IMR-90 (cell line): ENCODE results near the gene PCYT2. TPM values are rescaled to one million over a fixed set of nuclear protein-coding genes. Genes with fewer than 3 reads are reported as not detected.

Experiments
- ATAC-seq: fragments of 200-7000 bp; cut with Tn5 transposase; 2 replicates; pipeline ENCODE4 v1.9.1; 2020; ENCODE audit warnings: low read depth, mild to moderate bottlenecking, moderate library complexity
- BruUV-seq: library from RNA; stranded (reverse); fragments of 400-500 nt; replicated peaks from 2 replicates; lab custom pipeline; 2021; lab: Mats Ljungman, UMichigan
- CTCF ChIA-PET: fragments of 300-600 bp; formaldehyde crosslinking; extraction: SDS; loops from one replicate; lab custom pipeline; 2021; ENCODE audit warnings: antibody characterized with exemption; lab: Yijun Ruan, JAX
- POLR2A ChIA-PET: fragments of 300-600 bp; sonication (Branson Sonifier 250); formaldehyde crosslinking; loops from one replicate; lab custom pipeline; 2022; ENCODE audit warnings: antibody characterized with exemption; ENCODE audit not compliant: unreplicated experiment; lab: Charles Lee
- DNase-seq: peaks from one replicate; pipeline ENCODE4 v3.0.0; 2013
- H2AFZ ChIP-seq: replicated peaks from 2 replicates; pipeline ENCODE3; 2013; ENCODE audit warnings: low read length, mild to moderate bottlenecking; ENCODE audit not compliant: poor library complexity
- H2AK5ac ChIP-seq: 2 replicates; pipeline ENCODE4 v1.6.1; 2013; ENCODE audit warnings: low read depth, low read length, inconsistent platforms
- H2AK9ac ChIP-seq: replicated peaks from 2 replicates; pipeline ENCODE3; 2013; ENCODE audit warnings: mild to moderate bottlenecking, low read depth, low read length, moderate library complexity; ENCODE audit not compliant: poor library complexity
- H2BK120ac ChIP-seq: 2 replicates; pipeline ENCODE4 v1.6.1; 2013; ENCODE audit warnings: low read depth, low read length, inconsistent platforms
- H2BK15ac ChIP-seq: 3 replicates; pipeline ENCODE4 v1.6.1; 2013; ENCODE audit warnings: low read depth, low read length, inconsistent platforms
- H2BK20ac ChIP-seq: 2 replicates; pipeline ENCODE4 v1.6.1; 2013; ENCODE audit warnings: low read depth, mild to moderate bottlenecking, inconsistent platforms, low read length, moderate library complexity
- H2BK5ac ChIP-seq: 2 replicates; pipeline ENCODE4 v1.6.1; 2013; ENCODE audit warnings: mild to moderate bottlenecking, low read depth, low read length, inconsistent platforms; ENCODE audit not compliant: poor library complexity, severe bottlenecking
- H3K14ac ChIP-seq: replicated peaks from 2 replicates; pipeline ENCODE4 v1.6.1; 2013; ENCODE audit warnings: low read depth, low read length, inconsistent platforms
- H3K18ac ChIP-seq: 2 replicates; pipeline ENCODE4 v1.6.1; 2013; ENCODE audit warnings: low read depth, low read length, control low read depth
- H3K23ac ChIP-seq: 2 replicates; pipeline ENCODE4 v1.6.1; 2013; ENCODE audit warnings: low read depth, low read length, inconsistent platforms
- H3K27ac ChIP-seq: 2 replicates; pipeline ENCODE4 v1.5.1; 2013; ENCODE audit warnings: mild to moderate bottlenecking, control low read depth, low read length; ENCODE audit not compliant: insufficient read depth
- H3K27me3 ChIP-seq: 2 replicates; pipeline ENCODE4 v1.6.1; 2013; ENCODE audit warnings: low read length; ENCODE audit not compliant: control insufficient read depth, insufficient read depth
- H3K36me3 ChIP-seq: 2 replicates; pipeline ENCODE4 v1.6.1; 2013; ENCODE audit warnings: low read length, mixed read lengths; ENCODE audit not compliant: control insufficient read depth, insufficient read depth
- H3K4ac ChIP-seq: 2 replicates; pipeline ENCODE4 v1.6.1; 2013; ENCODE audit warnings: low read depth, low read length, inconsistent platforms
- H3K4me1 ChIP-seq: 2 replicates; pipeline ENCODE4 v1.6.1; 2013; ENCODE audit warnings: low read length, mixed read lengths; ENCODE audit not compliant: control insufficient read depth, insufficient read depth
- H3K4me2 ChIP-seq: 2 replicates; pipeline ENCODE4 v1.6.1; 2013; ENCODE audit warnings: low read depth, mild to moderate bottlenecking, control low read depth, low read length, moderate library complexity
- H3K4me3 ChIP-seq: 2 replicates; pipeline ENCODE4 v1.5.1; 2013; ENCODE audit warnings: low read depth, mild to moderate bottlenecking, control low read depth, low read length, moderate library complexity; ENCODE audit not compliant: insufficient read depth
- H3K56ac ChIP-seq: 2 replicates; pipeline ENCODE4 v1.6.1; 2013; ENCODE audit warnings: low read length, inconsistent platforms; ENCODE audit not compliant: insufficient read depth; ENCODE audit errors: extremely low read depth
- H3K79me1 ChIP-seq, 2 experiments: 2 replicates each; pipeline ENCODE4 v1.6.1; 2013; ENCODE audit warnings: low read length in 2 of 2, inconsistent platforms in 1 of 2, low read depth in 1 of 2
- H3K9ac ChIP-seq: 2 replicates; pipeline ENCODE4 v1.6.1; 2013; ENCODE audit warnings: low read depth, low read length, control low read depth
- H3K9me1 ChIP-seq: 2 replicates; pipeline ENCODE4 v1.6.1; 2013; ENCODE audit warnings: low read length, inconsistent platforms; ENCODE audit not compliant: insufficient read depth
- H3K9me3 ChIP-seq: 2 replicates; pipeline ENCODE4 v1.6.1; 2013; ENCODE audit warnings: low read length; ENCODE audit not compliant: control insufficient read depth, insufficient read depth
- H4K20me1 ChIP-seq: 2 replicates; pipeline ENCODE4 v1.6.1; 2013; ENCODE audit warnings: low read length, inconsistent platforms; ENCODE audit not compliant: insufficient read depth
- H4K5ac ChIP-seq: 2 replicates; pipeline ENCODE4 v1.6.1; 2013; ENCODE audit warnings: mild to moderate bottlenecking, low read depth, low read length, control low read depth
- H4K8ac ChIP-seq, 2 experiments: 2 replicates each; pipeline ENCODE4 v1.6.1; 2013; ENCODE audit warnings: low read depth in 2 of 2, low read length in 2 of 2, control low read depth in 1 of 2, inconsistent platforms in 1 of 2
- H4K91ac ChIP-seq: 2 replicates; pipeline ENCODE4 v1.6.1; 2013; ENCODE audit warnings: low read depth, low read length, inconsistent platforms; ENCODE audit not compliant: insufficient read depth
- CEBPB ChIP-seq: IDR thresholded peaks from 2 replicates; pipeline ENCODE4 v1.6.1; 2012; ENCODE audit warnings: low read depth, low read length, improper control_type of control experiment
- FOS ChIP-seq: fragments of 150-350 bp; IDR thresholded peaks from 2 replicates; pipeline ENCODE4 v1.6.1; 2016; ENCODE audit warnings: low read depth, low read length
- MXI1 ChIP-seq: IDR thresholded peaks from 2 replicates; pipeline ENCODE4 v1.6.1; 2012; ENCODE audit warnings: low read depth, mild to moderate bottlenecking, low read length, moderate library complexity, borderline replicate concordance
- POLR2A ChIP-seq: IDR thresholded peaks from 2 replicates; pipeline ENCODE4 v1.6.1; 2012; ENCODE audit warnings: mild to moderate bottlenecking, low read depth, low read length
- RAD21 ChIP-seq: IDR thresholded peaks from 2 replicates; pipeline ENCODE4 v1.6.1; 2012; ENCODE audit warnings: low read length, improper control_type of control experiment
- RCOR1 ChIP-seq: IDR thresholded peaks from 2 replicates; pipeline ENCODE4 v1.6.1; 2012; ENCODE audit warnings: mild to moderate bottlenecking, low read length, improper control_type of control experiment; ENCODE audit not compliant: insufficient replicate concordance
- RFX5 ChIP-seq: IDR thresholded peaks from 2 replicates; pipeline ENCODE4 v1.8.0; 2012; ENCODE audit warnings: low read depth, mild to moderate bottlenecking, low read length, moderate library complexity
- WGBS, 2 experiments: methylation state at CpG; one replicate each; pipeline versions ENCODE4 v1.1.5 to v1.1.7; 2013; ENCODE audit warnings: missing lambda C conversion rate in 2 of 2; ENCODE audit not compliant: insufficient read length in 1 of 2; ENCODE audit errors: extremely low coverage in 2 of 2; 5-methylcytosine and 5-hydroxymethylcytosine counted together
- dilution Hi-C: fragments of 300-500 bp; cut with HindIII; formaldehyde crosslinking; loops from one replicate; pipeline ENCODE4 v1.14.3; 2018; ENCODE audit warnings: low sequenced_read_pairs; ENCODE audit not compliant: unreplicated experiment
- in situ Hi-C: fragments of 300-500 bp; cut with MboI; formaldehyde crosslinking; loops from 3 replicates; pipeline ENCODE4 v1.14.3; 2019; ENCODE audit warnings: low sequenced_read_pairs, inconsistent platforms, mixed read lengths
- intact Hi-C: fragments of 100-400 bp; cut with micrococcal nuclease; formaldehyde crosslinking; loops from 2 replicates; pipeline ENCODE4 v1.10.0; 2022
- polyA plus RNA-seq, 3 experiments: library from polyadenylated mRNA; depleted of rRNA; stranded (reverse); fragments of >200 nt; gene quantifications; 2 replicates each; pipeline ENCODE4 v1.2.3, GENCODE V29; 2012; ENCODE audit warnings: low replicate concordance in 1 of 3
- total RNA-seq: library from RNA; depleted of rRNA; stranded (reverse); fragments of >200 nt; gene quantifications from 2 replicates; pipeline ENCODE4 v1.2.3, GENCODE V29; 2012
- TF ChIP-seq, protein P1 (sequence below): fragments of 150-350 bp; IDR thresholded peaks from 2 replicates; pipeline ENCODE4 v1.6.1; 2016; ENCODE audit warnings: low read depth, mild to moderate bottlenecking, low read length, moderate library complexity, borderline replicate concordance

PCYT2 gene
- total and polyA plus RNA-seq, 2 of the 4 experiments (the other 2 are of a cell fraction): 37.3 to 38.5 TPM

DNA sequence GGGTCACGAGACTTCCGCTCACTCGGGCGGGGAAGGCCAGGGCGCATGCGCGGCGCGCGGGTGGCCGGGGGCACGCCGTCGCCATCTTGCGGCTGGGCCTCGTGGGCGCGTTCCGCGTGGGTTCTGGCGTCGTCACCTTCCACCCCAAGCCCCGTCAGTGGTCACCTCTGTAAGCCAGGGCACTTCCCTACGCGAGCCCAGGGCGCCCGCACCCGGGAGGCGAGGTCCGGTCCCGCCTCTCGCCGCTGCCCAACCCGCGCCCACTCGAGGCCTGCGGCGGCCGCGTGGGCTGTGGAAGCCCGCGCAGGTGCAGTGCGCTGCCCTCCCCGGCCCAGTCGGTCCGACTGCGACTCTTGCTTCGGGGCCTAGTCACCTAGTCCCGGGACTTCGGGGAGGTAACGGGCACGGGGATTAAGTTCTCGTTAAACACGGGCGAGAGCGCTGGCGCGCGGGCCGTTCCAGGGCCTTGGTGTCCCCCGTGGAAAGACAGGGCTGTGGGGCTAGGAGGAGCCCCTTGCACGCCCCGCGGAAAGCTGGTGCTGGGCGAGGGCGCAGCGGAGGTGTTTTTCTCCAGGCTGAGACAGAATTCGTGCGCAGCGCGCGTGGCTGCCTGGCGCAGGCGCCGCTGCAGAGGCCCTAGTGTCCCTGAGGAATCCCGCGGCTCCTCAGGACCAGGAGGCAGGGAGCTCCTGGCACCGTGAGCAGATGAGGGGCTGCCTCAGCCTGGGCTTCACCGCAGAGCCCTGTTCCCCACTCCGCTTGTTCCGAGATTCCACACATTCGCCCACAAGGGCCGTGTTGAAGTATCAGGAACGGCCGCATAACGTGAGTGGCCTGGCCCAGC lies 39.6 kb downstream of the PCYT2 start (continued):
- TF ChIP-seq MXI1: peak; percentile 88; the same call in 1 of the 2 replicates

DNA sequence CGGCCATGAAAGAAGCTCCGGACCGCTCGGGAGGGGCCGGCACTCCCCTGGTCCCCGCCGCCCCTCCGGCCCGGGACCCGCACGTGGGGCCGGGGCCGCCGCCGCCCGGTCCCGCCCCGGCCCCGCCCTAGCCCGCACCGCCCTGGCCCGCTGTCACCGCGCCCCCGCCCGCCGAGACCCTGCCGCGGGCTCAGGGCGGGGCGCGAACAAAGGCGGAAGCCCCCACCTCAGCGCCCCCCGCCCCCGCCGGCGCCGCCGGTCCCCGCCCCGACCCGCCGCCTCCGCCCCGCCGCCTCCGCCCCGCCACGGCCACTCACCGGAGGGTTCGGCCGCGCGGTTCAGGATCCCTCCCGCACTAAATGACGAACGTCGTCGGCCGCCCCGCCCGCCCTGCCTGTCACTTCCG lies 40.2 kb downstream of the PCYT2 start, which contains the start of gene ARHGDIA:
TSS of gene ARHGDIA (minus strand) at position 357 of the 406 bp plus-strand sequence. CDS start 1,407 bp downstream, outside the sequence.
- Histone ChIP-seq H3K4me1 (peaks cover 35% of the 10 kb centered on the region), H3K27me3 (no peaks in the 10 kb centered on the region), H3K9ac (peak within 1 kb of the TSS; percentile 97), H3K4me3 (peak within 1 kb of the TSS; percentile 87), H3K9me1 (peaks cover 8% of the 10 kb centered on the region; the same call in 1 of the 2 replicates), H2BK5ac (peak within 1 kb of the TSS; percentile 99), H3K36me3 (peaks cover 26% of the 10 kb centered on the region), H3K14ac (peak within 1 kb of the TSS; percentile 98), H2AK9ac (peak within 1 kb of the TSS; percentile 100), H4K5ac (peak within 1 kb of the TSS; percentile 95), H2BK15ac (peak within 1 kb of the TSS; percentile 45; the same call in 1 of the 3 replicates), H4K20me1 (peaks cover 45% of the 10 kb centered on the region), H2BK20ac (no peak within 1 kb of the TSS), H3K23ac (peak within 1 kb of the TSS; percentile 99), H4K91ac (peak within 1 kb of the TSS; percentile 98), H3K79me1 (peaks cover 5 to 61% of the 10 kb centered on the region in 2 experiments; a peak in 3 of 4 replicates), H3K9me3 (no peaks in the 10 kb centered on the region), H2AK5ac (peak within 1 kb of the TSS; percentile 100), H2BK120ac (peak within 1 kb of the TSS; percentile 68), H4K8ac (peak within 1 kb of the TSS; percentile 98 to 99), H3K27ac (peak within 1 kb of the TSS; percentile 99), H3K18ac (peak within 1 kb of the TSS; percentile 85), H3K4me2 (peak within 1 kb of the TSS; percentile 93), H3K56ac (peak within 1 kb of the TSS; percentile 91), H3K4ac (peak within 1 kb of the TSS; percentile 99), H2AFZ (peak within 1 kb of the TSS; percentile 99)
- dilution Hi-C loops: no loop called here
- BruUV-seq: no TSS peak
- ATAC-seq (peak; percentile 38), DNase-seq (no peak)
- in situ Hi-C loops: no loop called here
- POLR2A ChIA-PET: no interaction called here
- intact Hi-C loops: no loop called here
- WGBS, 2 experiments: 0% methylated on average over 11 of the region's 64 CpGs; no CpG with 5 or more reads in 1 of the 2 experiments
- CTCF ChIA-PET: no interaction called here
- TF ChIP-seq POLR2A (peak; percentile 65; the same call in 1 of the 2 replicates), FOS (no peak), RCOR1 (no peak), RFX5 (no peak), RAD21 (no peak), CEBPB (no peak)
- TF ChIP-seq, protein P1, sequence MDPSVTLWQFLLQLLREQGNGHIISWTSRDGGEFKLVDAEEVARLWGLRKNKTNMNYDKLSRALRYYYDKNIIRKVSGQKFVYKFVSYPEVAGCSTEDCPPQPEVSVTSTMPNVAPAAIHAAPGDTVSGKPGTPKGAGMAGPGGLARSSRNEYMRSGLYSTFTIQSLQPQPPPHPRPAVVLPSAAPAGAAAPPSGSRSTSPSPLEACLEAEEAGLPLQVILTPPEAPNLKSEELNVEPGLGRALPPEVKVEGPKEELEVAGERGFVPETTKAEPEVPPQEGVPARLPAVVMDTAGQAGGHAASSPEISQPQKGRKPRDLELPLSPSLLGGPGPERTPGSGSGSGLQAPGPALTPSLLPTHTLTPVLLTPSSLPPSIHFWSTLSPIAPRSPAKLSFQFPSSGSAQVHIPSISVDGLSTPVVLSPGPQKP: no peak
